Measurements from ENCODE around the gene NPIPB2.
"Not testable (repeated sequence)": the region's sequence is repeated elsewhere in the genome, so short reads cannot be mapped to it uniquely, and the experiment has no call there.

Gene NPIPB2

GRCh38 chr16:11957591-11958395, 15.9 kb upstream of the NPIPB2 start:
- DNase-seq (ENCODE audit: low read depth in 2 of 2): no peak

DNA sequence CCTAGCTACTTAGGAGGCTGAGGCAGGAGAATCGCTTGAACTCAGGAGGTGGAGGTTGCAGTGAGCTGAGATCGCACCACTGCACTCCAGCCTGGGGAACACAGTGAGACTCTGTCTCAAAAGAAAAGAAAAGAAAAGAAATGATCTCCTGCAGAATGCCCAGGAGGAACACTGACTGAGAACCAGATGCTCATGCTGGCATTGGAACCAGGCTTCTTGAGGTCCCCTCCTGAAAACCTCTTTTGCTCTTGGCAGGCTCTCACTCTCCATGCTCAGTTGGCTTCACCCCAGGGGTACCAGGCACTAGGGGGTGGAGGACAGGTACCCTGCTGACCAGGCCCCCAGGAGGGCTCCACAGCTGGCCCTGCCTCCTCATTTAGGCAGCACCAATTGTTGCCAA, 14.7 kb upstream of the NPIPB2 start:
- no peak for DNase-seq (ENCODE audit: low read depth in 2 of 2)

- no peak for DNase-seq (ENCODE audit: low read depth in 2 of 2)
Measured at GRCh38 chr16:11955713-11956123, 13.9 kb upstream of the NPIPB2 start.

GRCh38 chr16:11953576-11953975, 11.7 kb upstream of the NPIPB2 start:
- not testable (repeated sequence) for DNase-seq (ENCODE audit: low read depth in 2 of 2)

GRCh38 chr16:11950388-11950787, 8.5 kb upstream of the NPIPB2 start:
- no peak for DNase-seq (ENCODE audit: low read depth in 2 of 2)

DNA sequence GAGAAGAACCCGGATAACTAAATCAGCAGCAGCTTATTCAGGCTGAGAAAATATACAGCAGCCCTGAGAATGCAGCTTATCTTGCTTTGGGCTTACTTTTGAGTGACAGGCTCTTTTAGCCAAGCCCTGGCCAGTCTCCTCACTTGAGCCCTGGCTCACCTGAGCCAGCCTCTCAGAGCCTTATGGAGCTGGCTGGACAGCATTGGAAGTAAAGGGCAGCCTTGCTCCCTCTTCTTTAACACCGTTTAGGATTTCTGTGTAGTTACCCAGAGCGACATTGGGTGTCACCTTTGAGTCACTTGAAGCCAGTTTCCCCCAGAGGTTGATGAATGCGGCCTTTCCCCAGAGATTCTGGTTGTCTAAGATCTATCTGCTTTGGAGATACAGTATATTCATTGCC, 7.7 kb upstream of the NPIPB2 start:
- DNase-seq (ENCODE audit: low read depth in 2 of 2): no peak

- DNase-seq (ENCODE audit: low read depth in 2 of 2): no peak
Measured at GRCh38 chr16:11948819-11949218, 7.0 kb upstream of the NPIPB2 start.

DNA sequence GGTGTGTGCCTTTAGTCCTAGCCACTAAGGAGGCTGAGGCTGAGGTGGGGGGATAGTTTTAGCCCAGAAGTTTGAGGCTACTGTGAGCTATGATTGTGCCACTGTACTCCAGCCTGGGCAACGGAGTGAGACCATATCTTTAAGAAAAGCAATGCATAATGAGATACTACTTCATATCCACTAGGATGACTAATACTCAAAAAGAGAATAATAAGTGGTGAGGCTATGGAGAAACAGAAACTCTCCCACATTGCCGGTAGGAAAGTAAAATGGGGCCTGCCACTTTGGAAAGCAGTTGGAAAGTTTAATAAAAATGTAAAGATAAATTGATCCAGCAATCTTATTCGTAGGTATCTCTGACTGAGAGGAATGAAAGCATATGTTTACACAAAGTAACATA, 4.6 kb upstream of the NPIPB2 start:
- DNase-seq (ENCODE audit: low read depth in 2 of 2): no peak

- DNase-seq (ENCODE audit: low read depth in 2 of 2): not testable (repeated sequence)
Measured at GRCh38 chr16:11927350-11927749, 14.5 kb downstream of the NPIPB2 start.

DNA sequence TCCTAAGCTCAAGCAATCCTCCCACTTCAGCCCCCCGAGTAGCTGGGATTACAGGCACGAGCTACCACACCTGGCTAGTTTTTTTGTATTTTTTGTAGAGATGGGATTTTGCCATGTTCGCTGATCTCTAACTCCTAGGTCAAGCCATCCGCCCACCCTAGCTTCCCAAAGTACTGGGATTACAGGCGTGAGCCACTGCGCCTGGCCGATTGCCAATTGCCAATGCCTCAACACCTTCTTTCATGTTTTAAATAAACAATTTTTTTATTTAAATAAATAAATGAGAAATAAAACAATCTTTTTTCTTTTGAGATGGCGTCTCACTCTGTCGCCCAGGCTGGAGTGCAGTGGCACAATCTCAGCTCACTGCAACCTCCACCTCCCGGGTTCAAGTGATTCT, 17.8 kb downstream of the NPIPB2 start:
- not testable (repeated sequence) for DNase-seq (ENCODE audit: low read depth in 2 of 2)

- DNase-seq (ENCODE audit: low read depth in 2 of 2): no peak
Measured at GRCh38 chr16:11916524-11917285, 25.1 kb downstream of the NPIPB2 start.

DNA sequence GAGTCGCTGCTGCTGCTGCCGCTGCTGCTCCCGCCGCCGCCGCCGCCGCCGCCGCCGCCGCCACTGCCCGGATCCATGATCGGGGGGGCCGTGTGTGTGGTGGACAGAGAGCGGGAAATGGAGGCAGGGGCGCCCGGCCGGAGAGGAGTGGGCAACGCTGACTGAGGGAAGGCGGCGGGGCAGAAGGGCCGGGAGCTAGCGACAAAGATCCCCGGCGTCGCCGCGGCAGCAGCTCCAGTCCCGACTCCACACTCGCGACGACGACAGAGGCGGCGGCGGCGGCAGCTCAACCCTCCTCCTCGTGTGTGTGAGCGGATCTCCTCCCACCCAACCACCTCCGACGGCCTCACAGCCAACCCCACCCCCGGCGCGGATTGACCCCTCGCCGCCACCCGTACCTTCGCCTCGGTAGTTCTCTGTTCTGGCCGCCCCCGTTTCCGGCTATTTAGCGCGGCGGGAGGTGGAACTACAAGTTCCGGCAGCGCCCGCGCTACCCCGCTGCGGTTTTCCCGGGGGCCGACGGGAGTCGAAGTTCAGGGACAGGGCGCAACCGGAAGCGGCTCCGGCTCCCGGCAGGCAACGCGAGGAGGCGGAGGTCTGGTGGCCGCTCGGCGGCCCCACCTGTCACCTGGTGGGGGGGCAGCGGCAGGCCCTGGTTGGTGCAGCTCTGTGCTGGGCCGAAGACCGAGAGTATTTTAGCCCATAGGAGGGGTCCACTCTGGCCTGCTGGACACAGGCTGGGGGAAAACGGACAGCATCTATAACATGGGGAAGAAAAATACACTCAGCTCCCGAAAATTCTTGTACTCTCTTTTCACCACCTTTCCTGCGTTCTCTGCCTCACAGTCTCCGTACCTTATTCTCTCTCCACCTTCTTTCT, 26.0 kb downstream of the NPIPB2 start, which contains the start of gene GSPT1:
GSPT1 (minus strand) TSS at position 313 of the 880 bp plus-strand sequence; CDS start at position 77, 236 bp downstream.
- peak; percentile 99 to 100 for DNase-seq (ENCODE audit: low read depth in 2 of 2)

DNA sequence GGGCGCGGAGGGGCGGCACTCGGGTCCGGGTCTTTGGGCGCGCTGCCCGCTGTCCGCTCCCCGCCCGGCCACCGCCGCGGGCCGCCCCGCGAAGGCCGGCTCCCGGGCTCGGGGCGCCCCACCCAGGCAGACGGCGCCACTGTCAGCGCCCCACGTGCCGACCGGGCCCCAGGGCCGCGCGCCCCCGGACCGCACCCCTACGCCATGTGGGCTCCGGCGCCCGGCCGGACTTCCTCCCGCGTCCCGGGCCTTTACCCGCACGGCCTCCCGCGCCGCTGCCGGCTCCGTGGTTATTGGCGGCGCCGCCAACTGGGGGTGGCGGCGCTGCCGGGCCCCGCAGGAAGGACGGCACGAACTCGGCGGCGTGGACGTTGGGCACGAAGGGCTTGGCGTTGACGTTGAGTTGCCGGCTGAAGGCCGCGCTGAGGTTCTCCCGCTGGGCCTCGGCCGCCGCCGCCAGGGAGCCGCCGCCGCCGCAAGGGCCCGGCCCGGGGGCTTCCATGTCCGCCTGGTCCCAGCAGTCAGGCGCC, 26.7 kb downstream of the NPIPB2 start:
- DNase-seq (ENCODE audit: low read depth in 2 of 2): no peak

GRCh38 chr16:11914210-11915113, 27.4 kb downstream of the NPIPB2 start:
- DNase-seq (ENCODE audit: low read depth in 2 of 2): peak in 1 of 2 donors; percentile 29

GRCh38 chr16:11913425-11914079, 28.3 kb downstream of the NPIPB2 start:
- DNase-seq (ENCODE audit: low read depth in 2 of 2): no peak

- no peak for DNase-seq (ENCODE audit: low read depth in 2 of 2)
Measured at GRCh38 chr16:11909653-11910545, 31.9 kb downstream of the NPIPB2 start.

- no peak for DNase-seq (ENCODE audit: low read depth in 2 of 2)
Measured at GRCh38 chr16:11907160-11907970, 34.5 kb downstream of the NPIPB2 start.

DNA sequence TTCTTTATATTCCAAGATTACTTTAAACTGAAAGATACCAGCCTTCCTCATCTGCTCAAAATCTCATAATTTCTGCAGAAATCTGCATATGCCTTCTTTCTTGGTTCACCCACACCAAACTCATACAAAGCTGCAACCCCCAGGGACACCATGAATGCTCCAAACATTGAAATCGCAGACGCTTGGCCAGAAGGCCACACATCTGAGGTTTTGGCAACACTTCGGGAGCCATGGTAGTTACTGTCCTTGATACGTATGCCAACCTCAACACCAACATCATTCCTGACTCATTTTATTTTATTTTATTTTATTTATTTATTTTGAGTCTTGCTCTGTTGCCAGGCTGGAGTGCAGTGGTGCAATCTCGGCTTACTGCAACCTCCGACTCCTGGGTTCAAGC, 37.9 kb downstream of the NPIPB2 start:
- DNase-seq (ENCODE audit: low read depth in 2 of 2): no peak

Measured in activated CD4-positive, alpha-beta T cell treated with anti-CD3 and anti-CD28 coated beads for 24 hours (primary cell).